HG03571 (cell line): ENCODE results near the gene PGBD1.

ENCODE experiments used
- ATAC-seq: cut with Tn5 transposase; IDR thresholded peaks from one replicate; pipeline ENCODE4 v1.9.1; 2021; ENCODE audit not compliant: unreplicated experiment

PGBD1 gene

DNA sequence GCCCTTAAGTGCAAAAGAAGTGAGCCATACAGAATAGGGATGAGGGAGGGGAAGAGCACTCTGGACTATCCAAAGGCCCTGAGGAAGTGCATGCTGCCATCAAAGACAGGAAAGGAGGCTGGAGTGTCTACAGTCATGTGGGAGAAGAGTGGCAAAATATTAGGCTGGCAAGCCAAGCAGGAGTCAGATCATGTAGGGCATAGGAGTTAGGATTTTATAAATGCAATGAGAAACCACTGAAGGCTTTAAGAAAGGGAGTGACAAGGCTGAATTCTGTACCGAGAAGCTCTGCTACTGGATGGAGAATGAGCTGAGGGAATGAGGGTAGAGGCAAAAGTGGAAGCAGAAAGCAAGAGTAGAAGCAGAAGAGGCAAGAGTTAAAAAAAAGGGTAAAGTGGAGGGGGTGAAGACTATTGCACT is 52.2 kb downstream of the PGBD1 start:
- ATAC-seq = no peak

DNA sequence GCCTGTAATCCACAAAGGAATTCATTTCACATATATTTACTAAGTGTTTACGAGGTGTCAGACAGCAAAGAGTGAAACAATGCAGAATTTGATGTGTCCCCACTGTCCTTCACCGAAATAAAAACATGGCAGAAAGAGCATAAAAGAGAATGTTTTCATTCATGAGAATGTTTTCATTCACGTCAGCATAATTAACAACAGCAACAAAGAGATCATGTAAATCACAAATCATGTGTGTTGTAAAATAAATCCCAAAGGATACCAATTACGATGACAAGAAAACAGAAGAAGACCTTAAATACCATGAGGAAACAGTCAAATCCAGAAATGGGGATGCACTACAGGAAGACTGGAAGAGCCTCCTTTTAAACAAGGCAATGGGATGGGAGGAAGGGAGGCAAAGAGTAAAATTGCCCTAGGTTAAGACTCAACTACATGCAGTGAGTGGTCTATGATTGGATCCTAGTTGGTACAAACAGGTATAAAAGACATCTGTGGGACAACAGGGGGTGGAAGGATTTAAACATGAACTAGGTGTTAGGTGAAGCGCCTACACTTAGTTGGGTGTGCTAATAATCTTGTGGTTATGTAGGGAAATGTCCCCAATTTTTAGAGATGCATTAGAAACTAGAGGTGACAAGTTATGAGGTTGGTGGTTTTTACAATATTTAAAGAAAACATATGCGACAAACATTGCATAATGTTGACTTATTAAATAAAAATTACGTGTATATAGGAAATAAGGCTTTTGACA is 53.1 kb downstream of the PGBD1 start:
- no peak for ATAC-seq

DNA sequence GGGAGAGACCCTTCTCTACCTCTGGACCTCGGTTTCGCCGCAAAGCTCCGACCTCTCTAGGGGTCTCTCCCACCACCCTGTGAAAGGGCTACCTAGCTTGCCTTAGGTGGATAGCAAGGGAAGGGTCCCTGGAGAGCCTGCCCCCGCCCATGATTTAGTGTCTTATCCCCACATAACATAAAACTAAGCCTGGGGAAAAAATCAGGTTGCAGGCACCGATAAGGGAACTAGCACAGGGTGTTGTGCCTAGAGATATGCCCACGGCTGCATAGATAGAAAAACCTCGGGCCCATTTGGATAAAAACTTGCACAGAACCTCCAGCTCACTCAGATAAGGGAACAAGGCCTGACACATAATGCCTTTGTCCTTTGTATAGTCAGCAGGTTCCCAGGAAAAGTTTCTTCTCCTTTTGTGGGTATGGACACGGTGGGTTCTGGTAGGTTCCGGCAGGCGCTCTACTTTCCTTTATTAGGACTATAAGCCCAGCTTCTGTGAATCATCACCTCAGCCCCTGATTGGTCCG is 53.7 kb downstream of the PGBD1 start:
- no peak for ATAC-seq

DNA sequence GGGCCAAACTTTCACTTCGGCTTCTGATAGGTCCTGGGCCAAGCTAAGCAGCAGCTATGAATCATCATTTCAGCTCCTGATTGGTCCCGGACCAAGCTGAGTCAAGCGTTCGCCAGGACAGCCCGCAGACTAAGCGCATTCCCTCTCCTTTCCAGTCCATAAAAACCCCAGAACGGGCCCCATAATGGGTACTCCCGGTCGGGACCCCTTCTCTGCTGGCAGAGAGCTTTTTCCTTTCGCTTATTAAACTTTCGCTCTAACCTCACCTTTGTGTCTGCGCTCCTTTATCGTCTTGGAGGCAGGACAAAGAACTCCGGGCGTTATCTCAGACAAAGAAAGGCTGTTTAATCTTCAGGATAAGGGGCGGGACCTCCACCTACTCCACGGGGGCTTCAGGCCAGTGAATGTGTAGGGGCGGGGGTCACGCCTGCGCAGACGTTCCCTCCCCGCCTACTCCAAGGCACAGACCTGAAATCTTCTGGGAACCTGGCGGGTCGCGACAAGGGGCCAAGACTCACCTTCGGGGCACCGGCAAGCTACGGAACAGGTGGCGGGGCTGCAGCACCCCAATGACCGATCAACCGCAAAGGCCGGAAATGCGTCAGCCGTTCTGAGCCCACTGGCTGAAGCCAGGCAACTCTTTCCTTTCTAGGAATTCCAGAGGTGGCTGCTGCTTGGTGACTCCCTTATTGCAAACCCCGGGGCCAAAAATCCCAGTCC is 54.4 kb downstream of the PGBD1 start, which contains the start of gene ZSCAN31:
ZSCAN31 (minus strand) TSS at position 585 of the 720 bp plus-strand sequence. CDS start 6,465 bp downstream, outside the sequence.
- ATAC-seq = peak; percentile 82

DNA sequence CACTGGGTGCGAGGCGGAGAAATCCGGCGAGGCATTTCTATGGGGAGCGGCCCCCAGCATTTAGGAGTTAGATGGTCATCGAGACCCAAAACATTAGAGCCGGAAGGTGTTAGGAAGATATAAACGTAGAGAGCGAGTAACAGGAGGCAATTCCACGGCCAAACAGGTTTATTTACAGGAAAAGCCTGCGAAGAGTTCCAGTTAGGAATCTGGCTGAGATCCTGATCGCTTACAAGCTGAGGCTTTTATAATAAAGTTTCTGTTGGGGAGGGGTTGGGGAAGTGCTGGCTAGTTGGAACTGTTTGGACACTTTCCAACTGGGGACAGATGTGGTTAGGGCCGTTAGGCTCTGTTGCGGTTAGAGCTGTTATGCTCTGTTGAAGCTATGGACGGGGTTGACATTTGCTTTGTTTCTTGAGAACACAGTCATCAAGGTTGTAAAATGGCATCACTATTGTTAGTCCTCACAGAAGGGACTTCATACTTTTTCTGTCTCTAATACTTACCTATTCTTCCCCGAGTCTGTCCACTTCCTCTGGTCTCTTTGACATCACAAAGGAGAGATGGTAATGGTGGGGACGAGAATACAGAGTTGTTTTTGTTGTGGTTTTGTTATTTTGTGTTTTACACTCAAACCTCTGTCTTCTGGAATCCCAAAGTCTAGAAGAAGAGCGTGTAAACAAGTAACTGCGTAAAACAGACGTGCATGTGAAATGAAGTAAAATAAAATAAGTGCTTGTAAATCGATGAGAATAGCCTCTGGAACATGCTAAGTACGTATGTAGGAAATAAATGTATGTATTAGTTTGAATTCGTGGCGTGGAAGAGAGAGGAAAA is 55.1 kb downstream of the PGBD1 start:
- peak; percentile 44 for ATAC-seq

- no peak for ATAC-seq
Measured at GRCh38 chr6:28337121-28337520, 55.7 kb downstream of the PGBD1 start.

GRCh38 chr6:28340310-28341095 is 59.1 kb downstream of the PGBD1 start:
- no peak for ATAC-seq

- ATAC-seq = no peak
Measured at GRCh38 chr6:28343898-28344677, 62.7 kb downstream of the PGBD1 start.

DNA sequence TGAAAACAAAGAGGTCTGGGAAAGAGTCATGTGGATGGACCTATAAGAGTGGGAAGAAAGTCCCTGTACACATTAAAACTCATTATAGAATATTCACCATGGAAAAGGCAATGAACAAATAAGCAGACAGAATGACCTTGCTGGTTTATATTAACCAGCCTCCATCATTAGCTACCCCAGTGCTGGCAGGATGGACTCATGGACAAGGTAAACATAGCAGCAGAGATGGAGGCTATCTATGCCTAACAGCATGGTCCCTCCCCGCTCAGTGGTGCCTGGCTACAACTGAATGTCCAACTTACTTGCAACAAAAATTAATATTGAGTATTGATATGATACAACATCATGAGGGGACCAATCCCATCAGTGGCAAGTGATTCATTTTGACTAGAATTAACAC is 63.8 kb downstream of the PGBD1 start:
- ATAC-seq = no peak

DNA sequence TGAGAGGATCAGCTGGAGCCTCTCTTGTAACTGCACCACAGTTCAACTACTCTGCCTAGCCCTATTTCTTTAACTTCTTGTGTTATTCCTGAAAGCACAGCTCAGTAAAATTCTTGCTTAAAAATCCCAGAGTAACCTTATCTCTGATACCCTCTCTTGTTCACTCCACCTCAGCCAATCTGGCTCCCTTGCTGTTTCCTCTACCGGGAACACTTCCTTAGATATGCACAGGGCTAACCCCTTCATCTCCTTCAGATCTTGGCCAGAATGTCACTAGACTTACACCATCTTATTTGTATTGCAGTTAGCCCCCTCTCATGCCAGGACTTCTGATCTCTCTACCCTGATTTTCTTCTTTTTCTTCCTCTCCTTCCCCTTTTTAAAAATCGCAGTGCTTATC is 65.7 kb downstream of the PGBD1 start:
- ATAC-seq = no peak

GRCh38 chr6:28349344-28349891 is 68.0 kb downstream of the PGBD1 start:
- no peak for ATAC-seq

DNA sequence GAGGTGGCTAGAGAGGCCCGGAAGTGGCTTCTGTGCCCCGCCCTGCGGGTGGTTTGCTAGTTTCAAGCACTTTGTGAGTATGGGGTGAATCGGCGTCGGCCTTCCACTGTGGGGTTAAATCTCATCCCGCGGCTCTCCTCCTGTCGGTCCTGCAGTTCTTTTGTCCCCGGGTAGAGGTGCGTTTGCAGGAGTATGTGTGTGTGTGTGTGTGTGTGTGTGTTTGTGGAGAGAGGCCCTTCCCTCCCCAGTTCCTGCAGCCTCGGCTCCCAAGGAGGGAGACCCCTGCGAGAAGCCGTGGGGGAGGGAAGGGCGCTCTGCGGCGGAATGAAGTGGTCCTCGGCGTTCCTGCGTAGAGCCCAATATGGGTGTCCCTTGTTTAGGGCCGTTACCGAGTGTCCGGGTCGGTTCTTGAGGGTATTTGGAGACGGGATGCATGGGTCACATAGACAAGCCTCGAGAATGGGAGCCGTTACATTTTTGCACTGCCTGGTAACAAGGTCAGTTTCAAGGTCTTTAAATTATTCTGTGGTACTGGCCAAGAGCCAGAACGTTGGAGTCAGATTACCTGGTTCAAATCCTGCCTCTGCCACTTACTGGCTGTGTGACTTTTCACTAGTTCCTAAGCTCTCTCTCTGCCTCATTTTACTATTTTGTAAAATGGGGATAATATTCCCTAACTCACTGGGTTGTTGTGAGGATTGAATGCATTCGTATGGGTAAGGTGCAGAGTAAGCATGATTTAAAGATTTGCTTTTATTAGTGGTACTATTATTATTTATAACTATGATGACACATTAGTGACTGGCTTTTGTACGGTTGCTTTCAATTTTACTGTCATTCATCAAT is 68.7 kb downstream of the PGBD1 start, which contains the start of gene ZKSCAN3:
ZKSCAN3 (plus strand) TSS at position 56 of the 846 bp plus-strand sequence. CDS start 9,640 bp downstream, outside the sequence.
- peak; percentile 96 for ATAC-seq

- no peak for ATAC-seq
Measured at GRCh38 chr6:28351087-28351486, 69.7 kb downstream of the PGBD1 start.

DNA sequence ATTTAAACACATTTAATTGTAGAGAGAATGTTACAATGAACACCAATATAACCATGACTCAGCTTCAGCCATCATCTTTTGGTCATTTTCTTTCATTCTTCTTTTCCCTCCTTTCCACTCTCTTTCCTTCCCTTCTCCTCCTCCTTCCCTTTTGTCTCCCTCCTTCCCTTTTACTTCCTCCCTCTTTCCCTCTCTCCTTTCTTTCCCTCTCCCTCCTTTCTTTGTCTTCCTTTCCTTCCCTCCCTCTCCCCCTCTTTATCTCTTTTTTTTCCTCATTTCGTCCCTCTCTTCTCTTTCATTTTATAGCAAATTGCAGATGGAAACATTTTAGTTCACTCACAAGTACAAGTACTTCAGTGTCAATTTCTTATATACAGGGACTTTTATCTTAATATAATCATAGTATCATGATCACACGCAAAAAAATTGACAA is 70.1 kb downstream of the PGBD1 start:
- ATAC-seq = no peak
